GM13976 (cell line): ENCODE data around the gene KIN.

Source experiments
- DNase-seq: peaks from one replicate; pipeline ENCODE4 v3.0.0; 2012; ENCODE audit warnings: low spot score
- CTCF ChIP-seq: IDR thresholded peaks from 2 replicates; pipeline ENCODE4 v1.5.1; 2012; ENCODE audit warnings: borderline replicate concordance, mild to moderate bottlenecking; ENCODE audit not compliant: insufficient read depth; ENCODE audit errors: extremely low read depth, missing control alignments, control extremely low read depth
- in situ Hi-C: fragments of 300-500 bp; cut with MboI; formaldehyde crosslinking; loops from one replicate; pipeline ENCODE4 v1.12.0; 2022; ENCODE audit warnings: low sequenced_read_pairs, mixed read lengths, inconsistent platforms; ENCODE audit not compliant: unreplicated experiment

The KIN gene

GRCh38 chr10:7797582-7797981 is 9.8 kb upstream of the KIN start:
- in situ Hi-C loops, result no loop called here
- no peak for TF ChIP-seq CTCF
- DNase-seq, result no peak

GRCh38 chr10:7795605-7796004 is 7.8 kb upstream of the KIN start:
- no peak for DNase-seq
- in situ Hi-C loops, result no loop called here
- no peak for TF ChIP-seq CTCF

GRCh38 chr10:7794251-7795026 is 6.6 kb upstream of the KIN start:
- TF ChIP-seq CTCF, result no peak
- in situ Hi-C loops, result no loop called here
- DNase-seq, result no peak

GRCh38 chr10:7792541-7792940 is 4.7 kb upstream of the KIN start:
- TF ChIP-seq CTCF, result no peak
- no peak for DNase-seq
- in situ Hi-C loops, result no loop called here

GRCh38 chr10:7789390-7789789 is 1.6 kb upstream of the KIN start:
- in situ Hi-C loops, result no loop called here
- DNase-seq, result no peak
- TF ChIP-seq CTCF, result no peak

GRCh38 chr10:7788639-7789286 is 970 bp upstream of the KIN start:
- no peak for TF ChIP-seq CTCF
- in situ Hi-C loops, result no loop called here
- DNase-seq, result no peak
